ENCODE data around the gene CLEC1B.
"Not testable (repeated sequence)": the region's sequence is repeated elsewhere in the genome, so short reads cannot be mapped to it uniquely, and the experiment has no call there.

CLEC1B gene

GRCh38 chr12:9957834-9958233 lies 41.1 kb downstream of the CLEC1B start:
- Histone ChIP-seq H3K36me3 (ENCODE audit: insufficient read depth, low read length) (no peaks in the 10 kb centered on the region), H3K9me2 (replicated peaks; ENCODE audit: low read depth, low read length) (no peaks in the 10 kb centered on the region), H3K27me3 (ENCODE audit: insufficient read depth, low read length, poor library complexity, severe bottlenecking) (no peaks in the 10 kb centered on the region), H4K20me1 (ENCODE audit: insufficient read depth, low read length, poor library complexity, severe bottlenecking) (no peaks in the 10 kb centered on the region), H3K79me2 (ENCODE audit: insufficient read depth, low read length) (no peaks in the 10 kb centered on the region), H3F3A (ENCODE audit: low read depth) (0 out of 2 replicates have a peak, but pooled peaks cover 5% of the 10 kb centered on the region), H3K4me2 (ENCODE audit: low read depth, low read length, poor library complexity, severe bottlenecking) (peak overlapping the region; percentile 78), H3K4me3 (ENCODE audit: low read length, poor library complexity, severe bottlenecking) (peak overlapping the region; percentile 67), H3K4me1 (ENCODE audit: insufficient read depth, low read length, poor library complexity, severe bottlenecking) (peaks cover 51% of the 10 kb centered on the region), H3K9ac (ENCODE audit: low read depth, low read length, poor library complexity, severe bottlenecking) (no peak overlapping the region), H3K9me3 (ENCODE audit: insufficient read depth, low read depth, low read length) (no peaks in the 10 kb centered on the region), H2AFZ (ENCODE audit: low read length) (no peak overlapping the region)
- no peak for TF ChIP-seq CTCF (conservative IDR thresholded peaks at IDR 0.05; ENCODE audit: low read length)
- TF ChIP-seq EZH2phosphoT487 (IDR thresholded peaks at IDR 0.05; ENCODE audit: borderline replicate concordance): no peak

GRCh38 chr12:9952954-9953729 lies 45.8 kb downstream of the CLEC1B start:
- H3K9ac ChIP-seq (ENCODE audit: low read depth, low read length, poor library complexity, severe bottlenecking); H3K4me2 ChIP-seq (ENCODE audit: low read depth, low read length, poor library complexity, severe bottlenecking); H3K9me3 ChIP-seq (ENCODE audit: insufficient read depth, low read depth, low read length); H3K4me3 ChIP-seq (ENCODE audit: low read length, poor library complexity, severe bottlenecking); H3K79me2 ChIP-seq (ENCODE audit: insufficient read depth, low read length); H2AFZ ChIP-seq (ENCODE audit: low read length); H3K9me2 ChIP-seq (replicated peaks; ENCODE audit: low read depth, low read length); H3K36me3 ChIP-seq (ENCODE audit: insufficient read depth, low read length); H3K27me3 ChIP-seq (ENCODE audit: insufficient read depth, low read length, poor library complexity, severe bottlenecking); H3F3A ChIP-seq (ENCODE audit: low read depth); H4K20me1 ChIP-seq (ENCODE audit: insufficient read depth, low read length, poor library complexity, severe bottlenecking): not testable (repeated sequence)
- peaks cover 44% of the 10 kb centered on the region for H3K4me1 ChIP-seq (ENCODE audit: insufficient read depth, low read length, poor library complexity, severe bottlenecking)

DNA sequence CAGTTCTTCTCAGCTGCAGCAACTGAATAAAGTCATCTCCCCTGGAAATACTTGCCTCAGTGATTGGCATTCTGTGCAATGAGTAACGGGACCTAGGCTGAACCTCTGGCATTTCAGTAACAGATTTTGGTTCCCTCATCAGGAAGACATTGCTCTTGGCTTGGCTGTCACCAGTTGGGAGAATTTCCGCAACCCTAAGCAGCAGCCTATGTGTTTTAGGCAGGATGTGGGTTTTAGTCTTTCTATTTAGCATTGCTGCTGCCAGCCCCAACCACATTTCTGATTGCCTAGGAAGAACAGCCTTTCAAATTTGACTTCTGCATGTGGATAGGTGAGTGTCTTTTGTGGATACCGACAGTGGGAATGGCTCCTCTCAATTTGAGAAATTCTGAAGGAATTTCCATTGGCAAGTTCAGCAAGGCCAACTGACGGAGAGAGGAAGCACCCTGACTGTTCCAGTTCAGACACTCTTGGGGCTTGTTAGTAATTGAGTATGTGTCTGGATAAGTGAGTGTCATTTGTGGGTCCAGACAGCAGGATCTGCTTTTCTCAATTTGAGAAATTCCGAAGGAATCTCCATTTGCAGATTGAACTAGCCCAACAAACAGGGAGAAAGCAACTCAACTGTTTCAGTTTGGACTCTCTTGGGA lies 47.8 kb downstream of the CLEC1B start:
- H3K27me3 ChIP-seq (ENCODE audit: insufficient read depth, low read length, poor library complexity, severe bottlenecking): no peaks in the 10 kb centered on the region
- peak overlapping the region; percentile 71 for H3K9ac ChIP-seq (ENCODE audit: low read depth, low read length, poor library complexity, severe bottlenecking)

More for the DNA sequence above, 47.8 kb downstream of the CLEC1B start:
- H3K36me3 ChIP-seq (ENCODE audit: insufficient read depth, low read length): no peaks in the 10 kb centered on the region
- H3F3A ChIP-seq (ENCODE audit: low read depth): 0 out of 2 replicates have a peak, but pooled peaks cover 2% of the 10 kb centered on the region
- no peaks in the 10 kb centered on the region for H4K20me1 ChIP-seq (ENCODE audit: insufficient read depth, low read length, poor library complexity, severe bottlenecking)
- H3K9me2 ChIP-seq (replicated peaks; ENCODE audit: low read depth, low read length): no peaks in the 10 kb centered on the region
- H3K4me1 ChIP-seq (ENCODE audit: insufficient read depth, low read length, poor library complexity, severe bottlenecking): peaks cover 41% of the 10 kb centered on the region
- H3K9me3 ChIP-seq (ENCODE audit: insufficient read depth, low read depth, low read length): no peaks in the 10 kb centered on the region
- peak overlapping the region; percentile 81 for H3K4me2 ChIP-seq (ENCODE audit: low read depth, low read length, poor library complexity, severe bottlenecking)
- no peak for TF ChIP-seq EZH2phosphoT487 (IDR thresholded peaks at IDR 0.05; ENCODE audit: borderline replicate concordance)
- no peak for TF ChIP-seq CTCF (conservative IDR thresholded peaks at IDR 0.05; ENCODE audit: low read length)
- no peaks in the 10 kb centered on the region for H3K79me2 ChIP-seq (ENCODE audit: insufficient read depth, low read length)
- no peak overlapping the region for H2AFZ ChIP-seq (ENCODE audit: low read length)
- peak overlapping the region; percentile 68 for H3K4me3 ChIP-seq (ENCODE audit: low read length, poor library complexity, severe bottlenecking)
